OCI-LY3 (cell line): ENCODE measurements around the gene ENHO.

Experiments used
- EZH2phosphoT487 ChIP-seq: fragments of 200-600 bp; shearing (Covaris generic); IDR thresholded peaks from 2 replicates; pipeline ENCODE4 v1.6.1; 2018; ENCODE audit warnings: antibody characterized with exemption, mixed run types, low read depth
- TF ChIP-seq, protein P1 (sequence below): fragments of 200-600, 300-600 bp; sonication (generic); IDR thresholded peaks from 2 replicates; pipeline ENCODE4 v1.5.1; 2014; ENCODE audit warnings: antibody characterized with exemption, low read length, low read depth

DNA sequence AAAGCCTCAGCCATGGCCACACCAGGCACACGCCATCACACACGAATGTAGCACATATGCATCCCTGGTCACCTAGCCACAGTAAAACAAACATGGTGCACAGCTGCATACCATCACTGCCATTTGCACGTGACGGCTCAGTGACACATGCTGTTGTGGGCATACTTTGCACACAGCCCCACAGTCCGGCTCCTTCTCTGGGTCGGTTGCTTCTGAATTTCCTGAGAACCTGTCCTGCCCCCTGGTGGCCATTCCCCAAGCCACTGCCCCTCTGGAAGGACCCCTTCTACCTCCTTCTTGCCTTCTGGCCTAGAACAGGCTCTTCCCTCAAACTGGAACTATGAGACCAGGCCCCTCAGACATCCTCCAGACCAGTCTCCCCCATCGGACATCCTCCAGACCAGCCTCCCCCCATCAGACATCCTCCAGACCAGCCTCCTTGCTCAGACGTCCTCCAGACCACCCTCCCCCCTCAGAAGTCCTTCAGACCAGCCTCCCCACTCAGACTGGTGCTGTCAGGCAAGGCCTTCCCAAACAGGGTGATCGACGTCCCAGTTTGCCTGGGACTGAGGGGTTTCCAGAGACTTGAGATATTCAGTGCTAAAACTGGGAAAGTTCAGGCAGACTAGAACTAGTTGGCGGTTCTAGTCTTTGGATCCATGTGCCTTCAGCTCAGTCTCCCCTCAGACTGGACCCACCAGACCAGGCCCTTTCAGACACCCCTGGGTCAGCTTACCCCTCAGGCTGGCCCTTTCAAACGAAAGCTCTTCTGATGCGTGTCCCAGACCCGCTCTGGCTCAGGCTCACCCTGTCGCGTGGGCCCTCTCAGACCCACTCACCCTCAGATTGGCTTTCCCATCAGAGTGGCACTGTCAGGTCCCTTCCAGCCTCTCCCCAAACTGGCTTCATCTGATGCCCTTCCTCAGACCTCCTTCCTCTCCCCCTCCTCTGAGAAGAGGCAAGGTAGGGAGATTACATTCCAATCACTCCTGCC lies 24.3 kb upstream of the ENHO start:
- TF ChIP-seq, protein P1, sequence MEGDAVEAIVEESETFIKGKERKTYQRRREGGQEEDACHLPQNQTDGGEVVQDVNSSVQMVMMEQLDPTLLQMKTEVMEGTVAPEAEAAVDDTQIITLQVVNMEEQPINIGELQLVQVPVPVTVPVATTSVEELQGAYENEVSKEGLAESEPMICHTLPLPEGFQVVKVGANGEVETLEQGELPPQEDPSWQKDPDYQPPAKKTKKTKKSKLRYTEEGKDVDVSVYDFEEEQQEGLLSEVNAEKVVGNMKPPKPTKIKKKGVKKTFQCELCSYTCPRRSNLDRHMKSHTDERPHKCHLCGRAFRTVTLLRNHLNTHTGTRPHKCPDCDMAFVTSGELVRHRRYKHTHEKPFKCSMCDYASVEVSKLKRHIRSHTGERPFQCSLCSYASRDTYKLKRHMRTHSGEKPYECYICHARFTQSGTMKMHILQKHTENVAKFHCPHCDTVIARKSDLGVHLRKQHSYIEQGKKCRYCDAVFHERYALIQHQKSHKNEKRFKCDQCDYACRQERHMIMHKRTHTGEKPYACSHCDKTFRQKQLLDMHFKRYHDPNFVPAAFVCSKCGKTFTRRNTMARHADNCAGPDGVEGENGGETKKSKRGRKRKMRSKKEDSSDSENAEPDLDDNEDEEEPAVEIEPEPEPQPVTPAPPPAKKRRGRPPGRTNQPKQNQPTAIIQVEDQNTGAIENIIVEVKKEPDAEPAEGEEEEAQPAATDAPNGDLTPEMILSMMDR = peak; percentile 76
- TF ChIP-seq EZH2phosphoT487 = no peak
